Measurements from ENCODE around the gene LHPP. TPM values are rescaled to one million over a fixed set of nuclear protein-coding genes. Genes with fewer than 3 reads are reported as not detected.
"Not testable (repeated sequence)": the region's sequence is repeated elsewhere in the genome, so short reads cannot be mapped to it uniquely, and the experiment has no call there.

Gene LHPP
- total RNA-seq, 1 donor from 2014 or later = 8.8 TPM

DNA sequence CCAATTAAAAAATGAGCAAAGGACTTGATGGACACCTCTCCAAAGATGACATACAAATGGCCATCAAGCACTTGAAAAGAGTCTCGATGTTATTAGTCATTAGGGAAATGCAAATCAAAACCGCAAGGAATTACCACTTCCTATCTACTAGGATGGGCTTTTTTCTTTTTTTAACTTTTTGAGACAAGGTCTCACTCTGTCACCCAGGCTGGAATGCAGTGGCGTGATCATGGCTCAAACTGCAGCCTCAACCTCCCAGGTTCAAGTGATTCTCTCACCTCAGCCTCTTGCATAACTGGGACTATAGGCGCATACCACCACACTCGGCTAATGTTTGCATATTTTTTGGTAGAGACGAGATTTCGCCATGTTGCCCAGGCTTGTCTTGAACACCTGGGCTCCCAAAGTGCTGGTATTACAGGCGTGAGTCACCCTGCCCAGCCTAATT lies 25.4 kb upstream of the LHPP start:
- Mint-ChIP-seq H3K27ac (ENCODE audit: unreplicated experiment) (no peak overlapping the region), H3K27me3 (ENCODE audit: low read depth) (peaks cover 12% of the 10 kb centered on the region), H3K9me3 (no peaks in the 10 kb centered on the region), H3K36me3 (ENCODE audit: low read depth) (no peaks in the 10 kb centered on the region), H3K4me3 (no peak overlapping the region), H3K4me1 (peaks cover 3% of the 10 kb centered on the region)
- no peak for TF ChIP-seq CTCF (conservative IDR thresholded peaks at IDR 0.05)
- no peak for DNase-seq (ENCODE audit: low read depth, low spot score)

DNA sequence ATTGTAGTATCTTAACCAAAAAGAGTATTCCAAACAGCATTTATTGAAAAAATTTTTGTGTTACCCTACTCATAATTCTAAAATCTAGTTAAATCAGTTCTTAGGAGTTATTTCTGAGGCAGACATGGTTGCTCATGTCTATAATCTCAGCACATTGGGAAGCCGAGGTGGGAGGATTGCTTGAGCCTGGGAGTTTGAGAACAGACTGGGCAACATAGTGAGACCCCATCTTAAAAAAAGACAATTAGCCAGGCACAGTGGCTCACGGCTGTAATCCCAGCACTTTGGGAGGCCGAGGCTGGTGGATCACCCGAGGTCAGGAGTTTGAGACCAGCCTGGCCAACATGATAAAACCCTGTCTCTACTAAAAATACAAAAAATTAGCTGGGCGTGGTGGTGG lies 19.9 kb upstream of the LHPP start:
- H3K36me3 Mint-ChIP-seq (ENCODE audit: low read depth); H3K27ac Mint-ChIP-seq (ENCODE audit: unreplicated experiment); H3K4me3 Mint-ChIP-seq; DNase-seq (ENCODE audit: low read depth, low spot score); H3K9me3 Mint-ChIP-seq; H3K4me1 Mint-ChIP-seq: not testable (repeated sequence)
- H3K27me3 Mint-ChIP-seq (ENCODE audit: low read depth) = peaks cover 52% of the 10 kb centered on the region

DNA sequence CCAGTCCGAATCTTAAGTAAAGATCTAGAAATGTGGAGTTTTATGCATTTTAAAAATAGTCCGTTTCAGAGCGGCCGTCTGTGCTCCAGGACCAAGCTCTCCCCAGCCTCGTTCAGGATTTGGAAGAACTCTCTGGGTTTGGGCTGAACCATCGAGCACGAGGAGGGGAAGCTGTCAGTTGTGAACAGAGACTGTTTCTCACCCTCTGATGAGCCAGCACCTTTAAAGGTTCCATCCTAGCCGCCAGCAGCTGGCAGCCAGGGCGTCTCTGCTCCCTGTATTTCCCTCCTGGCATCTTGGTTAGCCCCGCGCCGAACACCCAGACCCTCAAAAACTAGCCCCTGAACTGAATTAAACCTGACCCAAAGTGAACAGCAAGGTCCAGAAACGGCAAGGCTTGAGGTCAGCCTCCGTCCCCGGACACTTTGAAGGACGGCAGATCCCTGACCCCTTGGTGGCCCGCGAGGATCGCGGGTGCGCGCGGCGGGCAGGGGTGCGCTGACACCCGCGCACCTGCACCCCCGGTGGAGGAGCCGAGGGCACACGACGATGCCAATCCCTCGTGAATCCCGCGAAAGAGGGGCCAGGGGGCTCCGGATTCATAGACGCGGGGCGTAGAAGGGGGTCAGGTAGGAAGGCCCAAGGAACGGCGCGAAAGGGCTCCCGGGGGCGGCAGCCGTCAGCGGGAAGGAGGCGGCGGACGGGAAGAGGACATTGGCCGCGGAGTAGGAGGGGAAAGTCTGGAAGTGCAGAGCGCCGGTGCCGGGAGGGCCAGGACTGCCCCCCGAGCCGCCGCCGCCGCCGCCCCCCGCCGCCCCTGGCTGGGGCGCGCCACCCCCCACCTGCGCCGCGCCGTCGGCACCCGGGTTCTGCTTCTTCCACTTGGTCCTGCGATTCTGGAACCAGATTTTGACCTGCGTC lies 14.5 kb upstream of the LHPP start:
- Mint-ChIP-seq H3K4me1 (peaks cover 26% of the 10 kb centered on the region), H3K9me3 (no peaks in the 10 kb centered on the region), H3K27me3 (ENCODE audit: low read depth) (peaks cover 91% of the 10 kb centered on the region), H3K4me3 (peak overlapping the region; percentile 71), H3K36me3 (ENCODE audit: low read depth) (no peaks in the 10 kb centered on the region), H3K27ac (ENCODE audit: unreplicated experiment) (no peak overlapping the region)
- TF ChIP-seq CTCF (conservative IDR thresholded peaks at IDR 0.05) = no peak
- no peak for DNase-seq (ENCODE audit: low read depth, low spot score)

DNA sequence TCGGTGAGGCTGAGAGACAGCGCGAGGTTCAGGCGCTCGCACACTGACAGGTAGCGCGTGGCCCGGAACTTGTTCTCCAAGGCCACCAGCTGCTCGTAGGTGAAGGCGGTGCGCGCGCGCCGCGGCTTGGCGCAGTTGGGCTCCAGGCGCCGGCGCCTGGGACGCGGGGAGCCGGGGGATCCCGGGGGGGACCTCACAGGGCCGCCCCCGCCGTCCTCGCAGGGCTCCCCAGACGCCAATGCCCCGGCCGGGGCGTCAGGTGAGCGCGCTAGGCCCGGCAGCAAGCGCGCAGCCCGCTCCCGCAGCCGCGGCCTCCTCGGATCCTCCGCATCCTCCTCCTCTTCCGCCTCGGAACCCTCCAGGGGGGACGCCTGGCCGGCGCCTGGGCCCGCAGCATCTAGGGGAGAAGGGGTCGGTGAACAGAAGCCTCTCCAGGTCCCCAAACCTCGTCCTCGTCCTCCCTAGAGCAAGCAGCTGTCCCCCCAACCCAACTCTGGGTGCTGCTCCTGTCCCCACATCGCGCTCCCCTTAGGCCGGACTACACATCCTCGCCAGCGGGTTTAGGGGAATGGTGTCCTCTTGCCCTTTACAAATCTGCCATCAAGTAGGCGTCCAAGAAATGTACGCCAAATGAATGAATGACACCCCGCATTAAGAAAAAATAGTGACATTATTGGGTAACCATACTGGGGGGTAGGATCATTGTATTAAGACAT lies 13.7 kb upstream of the LHPP start:
- TF ChIP-seq CTCF (conservative IDR thresholded peaks at IDR 0.05) = no peak
- Mint-ChIP-seq H3K9me3 (no peaks in the 10 kb centered on the region), H3K36me3 (ENCODE audit: low read depth) (no peaks in the 10 kb centered on the region), H3K4me3 (peak overlapping the region; percentile 68), H3K4me1 (peaks cover 26% of the 10 kb centered on the region), H3K27ac (ENCODE audit: unreplicated experiment) (no peak overlapping the region), H3K27me3 (ENCODE audit: low read depth) (peaks cover 93% of the 10 kb centered on the region)
- no peak for DNase-seq (ENCODE audit: low read depth, low spot score)

GRCh38 chr10:124448696-124449169 lies 12.9 kb upstream of the LHPP start:
- no peaks in the 10 kb centered on the region for H3K36me3 Mint-ChIP-seq (ENCODE audit: low read depth)
- H3K27ac Mint-ChIP-seq (ENCODE audit: unreplicated experiment) = no peak overlapping the region
- H3K4me3 Mint-ChIP-seq = peak overlapping the region; percentile 68
- H3K4me1 Mint-ChIP-seq = peaks cover 26% of the 10 kb centered on the region
- H3K27me3 Mint-ChIP-seq (ENCODE audit: low read depth) = peaks cover 95% of the 10 kb centered on the region
- DNase-seq (ENCODE audit: low read depth, low spot score) = no peak
- no peaks in the 10 kb centered on the region for H3K9me3 Mint-ChIP-seq
- peak; percentile 32 for TF ChIP-seq CTCF (conservative IDR thresholded peaks at IDR 0.05)

Measured in neural crest cell (in vitro differentiated cells).